Lung (tissue), 12 donors: ENCODE results near the gene FAM177A1. TPM values are rescaled to one million over a fixed set of nuclear protein-coding genes. Genes with fewer than 3 reads are reported as not detected.
"Not testable (repeated sequence)": the region's sequence is repeated elsewhere in the genome, so short reads cannot be mapped to it uniquely, and the experiment has no call there.

ENCODE experiments used
- ATAC-seq: fragments of 200-7000 bp; cut with Tn5 transposase; one replicate; pipeline ENCODE4 v1.9.1; 2020; ENCODE audit warnings: moderate number of reproducible peaks; ENCODE audit not compliant: insufficient read depth, low FRiP score
- DNase-seq, 3 donors: peaks; one replicate each; pipeline ENCODE4 v3.0.0-alpha.2; 2013 to 2017
- H3K27ac ChIP-seq, 2 donors: one replicate each; pipeline ENCODE4 v1.5.1; 2013; ENCODE audit warnings: mild to moderate bottlenecking in 2 of 2, moderate library complexity in 2 of 2, control low read depth in 1 of 2, inconsistent platforms in 1 of 2, low read depth in 1 of 2, low read length in 1 of 2
- H3K27me3 ChIP-seq, 3 donors: one replicate each; pipeline ENCODE4 v1.5.1; 2013; ENCODE audit warnings: low read length in 2 of 3; ENCODE audit not compliant: control insufficient read depth in 3 of 3, insufficient read depth in 3 of 3
- H3K36me3 ChIP-seq, 4 donors: one replicate each; pipeline ENCODE4 v1.5.1; 2013; ENCODE audit warnings: low read length in 4 of 4, mild to moderate bottlenecking in 1 of 4, moderate library complexity in 1 of 4; ENCODE audit not compliant: control insufficient read depth in 4 of 4, insufficient read depth in 4 of 4
- H3K4me1 ChIP-seq, 5 donors: one replicate each; pipeline ENCODE4 v1.5.1; 2013; ENCODE audit warnings: low read length in 5 of 5, mild to moderate bottlenecking in 2 of 5, moderate library complexity in 1 of 5; ENCODE audit not compliant: control insufficient read depth in 5 of 5, insufficient read depth in 5 of 5
- H3K4me3 ChIP-seq: one replicate; pipeline ENCODE4 v1.5.1; 2013; ENCODE audit warnings: mild to moderate bottlenecking, control low read depth, moderate library complexity
- H3K9ac ChIP-seq, 2 donors: one replicate each; pipeline ENCODE4 v1.5.1; 2013; ENCODE audit warnings: low read length in 2 of 2, control low read depth in 1 of 2; ENCODE audit not compliant: insufficient read depth in 1 of 2
- H3K9me3 ChIP-seq, 4 donors: one replicate each; pipeline ENCODE4 v1.5.1; 2013; ENCODE audit warnings: low read length in 3 of 4, mild to moderate bottlenecking in 1 of 4, moderate library complexity in 1 of 4; ENCODE audit not compliant: control insufficient read depth in 4 of 4, insufficient read depth in 3 of 4
- WGBS, 2 donors: extraction: QIAGEN DNeasy Blood & Tissue Kit; methylation state at CpG; one replicate each; pipeline ENCODE4 v1.1.7; 2013; 5-methylcytosine and 5-hydroxymethylcytosine counted together
- polyA plus RNA-seq, 2 donors: library from polyadenylated mRNA; stranded (reverse); fragments of 200-250 nt; gene quantifications; one replicate each; pipeline ENCODE4 v1.2.1, GENCODE V29; 2013
- total RNA-seq, 2 donors: library from RNA; depleted of rRNA in 1 of 2; stranded (reverse); fragments of >200 nt in 1 of 2; gene quantifications; one replicate each; pipeline ENCODE4 v1.2.1, GENCODE V29; 2014 to 2021
- TF ChIP-seq, protein P1 (sequence below): IDR thresholded peaks from 2 replicates; pipeline ENCODE4 v1.5.1; 2012; ENCODE audit warnings: mild to moderate bottlenecking; ENCODE audit errors: control extremely low read depth, extremely low read depth
- donor health status: control.
- donor health status: control.
- donor health status: Bipolar disorder and iron deficiency.
- donor health status: healthy.
- donor health status: DM: yes; HTN: yes; CAD: no.

Gene FAM177A1
- total and polyA plus RNA-seq, 4 donors, result 62.3 to 153 (median 81.0) TPM

DNA sequence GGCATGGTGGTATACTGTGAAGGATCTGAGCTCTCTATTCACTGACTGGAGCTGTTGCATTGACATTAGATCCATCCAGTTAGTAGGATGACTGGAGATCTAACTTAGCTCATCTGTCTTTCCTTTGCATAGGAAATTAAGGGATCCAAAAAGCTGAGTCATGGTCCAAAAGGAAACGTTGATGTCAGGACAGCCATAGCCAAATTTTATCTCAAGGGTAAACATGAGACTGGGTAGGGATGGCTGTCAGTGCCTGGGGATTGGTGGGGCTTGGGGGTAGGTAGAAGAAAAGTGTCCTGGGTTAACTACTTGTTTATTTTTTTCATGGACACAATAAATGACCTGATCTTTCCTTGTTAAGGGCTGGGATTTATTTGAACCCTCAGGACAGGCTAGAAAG is 4.6 kb downstream of the FAM177A1 start:
- H3K4me3 ChIP-seq, result no peak overlapping the region
- ATAC-seq, result no peak
- peak overlapping the region in 1 of 2 donors; percentile 46 for H3K27ac ChIP-seq
- H3K9me3 ChIP-seq, result peaks cover 0 to 2% (median 0%) of the 10 kb centered on the region in 4 donors
- DNase-seq, result no peak
- TF ChIP-seq, protein P1, sequence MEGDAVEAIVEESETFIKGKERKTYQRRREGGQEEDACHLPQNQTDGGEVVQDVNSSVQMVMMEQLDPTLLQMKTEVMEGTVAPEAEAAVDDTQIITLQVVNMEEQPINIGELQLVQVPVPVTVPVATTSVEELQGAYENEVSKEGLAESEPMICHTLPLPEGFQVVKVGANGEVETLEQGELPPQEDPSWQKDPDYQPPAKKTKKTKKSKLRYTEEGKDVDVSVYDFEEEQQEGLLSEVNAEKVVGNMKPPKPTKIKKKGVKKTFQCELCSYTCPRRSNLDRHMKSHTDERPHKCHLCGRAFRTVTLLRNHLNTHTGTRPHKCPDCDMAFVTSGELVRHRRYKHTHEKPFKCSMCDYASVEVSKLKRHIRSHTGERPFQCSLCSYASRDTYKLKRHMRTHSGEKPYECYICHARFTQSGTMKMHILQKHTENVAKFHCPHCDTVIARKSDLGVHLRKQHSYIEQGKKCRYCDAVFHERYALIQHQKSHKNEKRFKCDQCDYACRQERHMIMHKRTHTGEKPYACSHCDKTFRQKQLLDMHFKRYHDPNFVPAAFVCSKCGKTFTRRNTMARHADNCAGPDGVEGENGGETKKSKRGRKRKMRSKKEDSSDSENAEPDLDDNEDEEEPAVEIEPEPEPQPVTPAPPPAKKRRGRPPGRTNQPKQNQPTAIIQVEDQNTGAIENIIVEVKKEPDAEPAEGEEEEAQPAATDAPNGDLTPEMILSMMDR, result no peak
- H3K27me3 ChIP-seq, result no peaks in the 10 kb centered on the region
- peaks cover 5 to 8% (median 6%) of the 10 kb centered on the region in 4 donors for H3K36me3 ChIP-seq
- H3K4me1 ChIP-seq, result peaks cover 0 to 8% (median 4%) of the 10 kb centered on the region in 5 donors
- no peak overlapping the region for H3K9ac ChIP-seq
- 0 to 4% methylated on average over 1 of the region's 1 CpG for WGBS, 2 donors

DNA sequence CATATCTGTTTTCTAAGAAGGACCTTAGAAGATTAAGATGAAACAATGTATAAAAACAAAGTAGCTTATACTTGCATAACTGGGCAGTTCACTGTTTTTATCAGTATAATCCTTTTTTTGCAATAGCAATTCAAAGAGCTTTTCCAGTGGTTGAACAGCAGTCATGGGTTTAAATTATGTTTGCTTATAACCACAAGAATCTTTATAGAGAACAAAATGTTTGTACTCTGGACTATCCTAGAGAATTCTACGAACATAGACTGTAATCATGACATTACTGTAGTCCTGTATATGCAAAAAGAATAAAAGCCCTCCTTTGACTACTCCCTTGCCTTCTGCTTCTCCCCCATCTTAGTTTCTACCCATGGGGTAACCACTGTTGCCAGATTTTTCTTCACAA is 5.7 kb downstream of the FAM177A1 start:
- Histone ChIP-seq H3K27me3 (no peaks in the 10 kb centered on the region), H3K27ac (no peak overlapping the region), H3K9me3 (no peaks in the 10 kb centered on the region), H3K4me1 (peaks cover 0 to 10% (median 3%) of the 10 kb centered on the region in 5 donors), H3K4me3 (no peak overlapping the region), H3K9ac (no peak overlapping the region), H3K36me3 (peaks cover 5 to 9% (median 7%) of the 10 kb centered on the region in 4 donors)
- TF ChIP-seq, protein P1, result no peak
- DNase-seq (no peak), ATAC-seq (no peak)
- WGBS, 2 donors, result 60 to 80% methylated on average over 1 of the region's 1 CpG

DNA sequence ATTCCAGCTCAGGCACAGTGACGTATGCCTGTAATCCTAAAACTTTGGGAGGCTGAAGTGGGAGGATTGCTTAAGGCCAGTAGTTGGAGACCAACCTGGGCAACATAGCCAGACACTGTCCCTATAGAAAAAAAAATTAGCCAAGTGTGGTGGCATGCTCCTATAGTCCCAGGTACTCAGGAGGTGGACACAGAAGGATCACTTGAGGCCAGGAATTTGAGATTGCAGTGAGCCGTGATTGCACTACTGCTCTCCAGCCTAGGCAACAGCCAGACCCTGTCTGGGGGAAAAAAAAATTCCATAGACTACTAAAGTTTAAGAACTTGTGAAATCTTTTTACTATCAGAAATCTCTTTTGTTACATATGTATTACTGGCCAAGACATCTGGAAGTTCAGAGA is 6.6 kb downstream of the FAM177A1 start:
- WGBS, 2 donors, result 90 to 91% methylated on average over 2 of the region's 2 CpGs
- Histone ChIP-seq H3K4me3 (no peak overlapping the region), H3K9me3 (no peaks in the 10 kb centered on the region), H3K27ac (no peak overlapping the region), H3K36me3 (peaks cover 5 to 9% (median 7%) of the 10 kb centered on the region in 4 donors), H3K9ac (no peak overlapping the region), H3K27me3 (no peaks in the 10 kb centered on the region), H3K4me1 (peaks cover 0 to 10% (median 0%) of the 10 kb centered on the region in 5 donors)
- ATAC-seq (no peak), DNase-seq (no peak)
- TF ChIP-seq, protein P1, result no peak

DNA sequence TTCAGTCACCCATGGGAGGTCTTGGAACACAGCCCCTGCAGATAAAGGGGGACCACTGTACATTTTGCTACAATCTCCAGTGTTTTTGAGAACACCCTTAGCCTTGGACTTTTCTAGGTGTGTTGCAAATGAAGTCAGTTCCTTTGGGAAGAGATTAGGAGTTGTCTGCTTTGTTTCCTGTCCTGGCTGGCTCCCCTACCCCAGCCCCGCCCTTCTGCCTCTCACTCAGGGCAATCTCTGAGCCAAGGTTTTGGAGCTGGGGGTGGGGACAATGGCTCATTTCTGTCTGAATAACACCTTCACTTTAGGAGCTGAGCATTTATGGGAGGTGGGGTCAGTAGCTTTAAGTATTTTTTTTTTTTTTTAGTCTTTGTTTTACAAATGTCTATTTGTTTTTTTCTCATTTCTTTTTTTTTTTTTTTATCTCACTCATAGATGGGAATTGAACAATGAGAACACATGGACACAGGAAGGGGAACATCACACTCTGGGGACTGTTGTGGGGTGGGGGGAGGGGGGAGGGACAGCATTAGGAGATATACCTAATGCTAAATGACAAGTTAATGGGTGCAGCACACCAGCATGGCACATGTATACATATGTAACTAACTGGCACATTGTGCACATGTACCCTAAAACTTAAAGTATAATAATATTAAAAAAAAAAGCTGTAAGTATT is 15.2 kb downstream of the FAM177A1 start:
- H3K27me3 ChIP-seq, H3K36me3 ChIP-seq, H3K4me3 ChIP-seq, H3K9me3 ChIP-seq, H3K9ac ChIP-seq, DNase-seq, ATAC-seq, H3K4me1 ChIP-seq: not testable (repeated sequence)
- H3K27ac ChIP-seq, result peak overlapping the region in 1 of 2 donors; percentile 68
- WGBS, 2 donors, result 76 to 82% methylated on average over 1 of the region's 1 CpG

DNA sequence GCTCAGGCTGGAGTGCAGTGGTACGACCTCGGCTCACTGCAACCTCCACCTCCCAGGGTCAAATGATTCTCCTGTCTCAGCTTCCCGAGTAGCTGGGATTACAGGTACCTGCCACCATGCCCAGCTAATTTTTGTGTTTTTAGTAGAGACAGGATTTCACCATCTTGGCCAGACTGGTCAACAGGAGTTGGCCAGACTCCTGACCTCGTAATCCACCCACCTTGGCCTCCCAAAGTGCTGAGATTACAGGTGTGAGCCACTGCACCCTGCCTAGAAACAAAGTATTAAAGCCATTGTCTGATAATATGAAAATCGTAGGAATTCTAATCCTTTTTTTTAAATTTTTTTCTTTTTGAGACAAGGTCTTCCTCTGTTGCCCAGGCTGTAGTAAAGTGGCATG is 19.7 kb downstream of the FAM177A1 start:
- ATAC-seq, H3K27ac ChIP-seq, H3K4me1 ChIP-seq, DNase-seq, H3K4me3 ChIP-seq, H3K9ac ChIP-seq, H3K27me3 ChIP-seq, H3K9me3 ChIP-seq: not testable (repeated sequence)
- H3K36me3 ChIP-seq, result peaks cover 8 to 17% (median 10%) of the 10 kb centered on the region in 4 donors
- 96% methylated on average over 5 of the region's 5 CpGs for WGBS, 2 donors
